Mucosa of descending colon (tissue), 3 donors: Measurements from ENCODE around the gene PCDHGA1. TPM values are rescaled to one million over a fixed set of nuclear protein-coding genes. Genes with fewer than 3 reads are reported as not detected.
"Not testable (repeated sequence)": the region's sequence is repeated elsewhere in the genome, so short reads cannot be mapped to it uniquely, and the experiment has no call there.

Source experiments
- ATAC-seq: fragments of 200-7000 bp; cut with Tn5 transposase; one replicate; pipeline ENCODE4 v1.9.1; 2020; ENCODE audit warnings: mild to moderate bottlenecking, moderate library complexity
- DNase-seq, 3 donors: peaks; one replicate each; pipeline ENCODE4 v3.0.0-alpha.2; 2020
- H3K36me3 ChIP-seq: fragments of 200-600 bp; one replicate; pipeline ENCODE4 v1.8.0; 2021; ENCODE audit warnings: low read depth, mild to moderate bottlenecking
- H3K4me1 ChIP-seq: fragments of 200-600 bp; one replicate; pipeline ENCODE4 v1.8.0; 2021; ENCODE audit warnings: low read depth, mild to moderate bottlenecking
- H3K4me3 ChIP-seq: fragments of 200-600 bp; one replicate; pipeline ENCODE4 v1.8.0; 2021; ENCODE audit warnings: mild to moderate bottlenecking
- H3K9me3 ChIP-seq: fragments of 200-600 bp; one replicate; pipeline ENCODE4 v1.8.0; 2021; ENCODE audit warnings: mild to moderate bottlenecking
- intact Hi-C, 2 donors: fragments of 100-400 bp; cut with DNase I in 1 of 2; cut with micrococcal nuclease in 1 of 2; formaldehyde crosslinking; loops; one replicate each; pipeline versions ENCODE4 v1.11.0 to v1.11.1; 2022; cut with DNase I, micrococcal nuclease
- total RNA-seq, 3 donors: library from RNA; stranded (reverse); fragmentation: NEBNext Ultra II Directional in 2 of 3; extraction: Animal tissue kit (Norgen Biotek cat#: 25700) in 2 of 3; gene quantifications; one replicate each; pipeline versions ENCODE4 v1.2.1 to v1.2.4, GENCODE V29; 2021 to 2023
- TF ChIP-seq, protein P1 (sequence below): fragments of 200-600 bp; IDR thresholded peaks from one replicate; pipeline ENCODE4 v1.8.0; 2022; ENCODE audit warnings: antibody characterized with exemption, mild to moderate bottlenecking
- donor health status: DM: no; HTN: no; CAD: no; lungs with moderate emphysema.
- donor health status: DM: no; HTN: no; CAD: no.
- donor health status: DM: no; HTN: yes; CAD: no.

PCDHGA1 gene
- total RNA-seq, 3 donors from 2014 or later, result 0.35 to 1.6 (median 0.43) TPM

DNA sequence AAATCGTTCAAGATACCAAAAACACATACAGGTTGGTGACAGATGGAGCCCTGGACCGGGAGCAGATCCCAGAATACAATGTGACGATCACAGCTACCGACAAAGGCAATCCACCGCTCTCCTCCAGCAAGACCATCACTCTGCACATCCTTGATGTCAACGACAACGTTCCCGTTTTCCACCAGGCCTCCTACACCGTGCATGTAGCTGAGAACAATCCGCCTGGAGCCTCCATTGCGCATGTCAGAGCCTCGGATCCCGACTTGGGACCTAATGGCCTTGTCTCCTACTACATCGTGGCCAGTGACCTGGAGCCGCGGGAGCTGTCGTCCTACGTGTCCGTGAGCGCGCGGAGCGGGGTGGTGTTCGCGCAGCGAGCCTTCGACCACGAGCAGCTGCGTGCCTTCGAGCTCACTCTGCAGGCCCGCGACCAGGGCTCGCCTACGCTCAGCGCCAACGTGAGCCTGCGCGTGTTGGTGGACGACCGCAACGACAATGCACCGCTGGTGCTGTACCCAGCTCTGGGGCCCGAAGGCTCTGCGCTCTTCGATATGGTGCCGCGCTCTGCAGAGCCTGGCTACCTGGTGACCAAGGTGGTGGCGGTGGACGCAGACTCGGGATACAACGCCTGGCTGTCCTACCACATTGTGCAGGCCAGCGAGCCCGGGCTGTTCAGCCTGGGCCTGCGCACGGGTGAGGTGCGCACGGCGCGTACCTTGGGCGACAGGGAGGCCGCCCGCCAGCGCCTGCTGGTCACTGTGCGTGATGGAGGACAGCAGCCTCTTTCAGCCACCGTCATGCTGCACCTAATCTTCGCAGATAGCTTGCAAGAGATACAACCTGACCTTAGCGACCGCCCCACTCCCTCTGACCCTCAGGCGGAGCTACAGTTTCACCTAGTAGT lies 41.5 kb downstream of the PCDHGA1 start:
- TF ChIP-seq, protein P1, sequence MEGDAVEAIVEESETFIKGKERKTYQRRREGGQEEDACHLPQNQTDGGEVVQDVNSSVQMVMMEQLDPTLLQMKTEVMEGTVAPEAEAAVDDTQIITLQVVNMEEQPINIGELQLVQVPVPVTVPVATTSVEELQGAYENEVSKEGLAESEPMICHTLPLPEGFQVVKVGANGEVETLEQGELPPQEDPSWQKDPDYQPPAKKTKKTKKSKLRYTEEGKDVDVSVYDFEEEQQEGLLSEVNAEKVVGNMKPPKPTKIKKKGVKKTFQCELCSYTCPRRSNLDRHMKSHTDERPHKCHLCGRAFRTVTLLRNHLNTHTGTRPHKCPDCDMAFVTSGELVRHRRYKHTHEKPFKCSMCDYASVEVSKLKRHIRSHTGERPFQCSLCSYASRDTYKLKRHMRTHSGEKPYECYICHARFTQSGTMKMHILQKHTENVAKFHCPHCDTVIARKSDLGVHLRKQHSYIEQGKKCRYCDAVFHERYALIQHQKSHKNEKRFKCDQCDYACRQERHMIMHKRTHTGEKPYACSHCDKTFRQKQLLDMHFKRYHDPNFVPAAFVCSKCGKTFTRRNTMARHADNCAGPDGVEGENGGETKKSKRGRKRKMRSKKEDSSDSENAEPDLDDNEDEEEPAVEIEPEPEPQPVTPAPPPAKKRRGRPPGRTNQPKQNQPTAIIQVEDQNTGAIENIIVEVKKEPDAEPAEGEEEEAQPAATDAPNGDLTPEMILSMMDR, result no peak
- no peak for ATAC-seq
- intact Hi-C loops, result no loop called here
- H3K4me1 ChIP-seq, result no peaks in the 10 kb centered on the region
- DNase-seq, result no peak
- H3K4me3 ChIP-seq, result no peak overlapping the region
- H3K36me3 ChIP-seq, result no peaks in the 10 kb centered on the region
- H3K9me3 ChIP-seq, result peaks cover 83% of the 10 kb centered on the region

DNA sequence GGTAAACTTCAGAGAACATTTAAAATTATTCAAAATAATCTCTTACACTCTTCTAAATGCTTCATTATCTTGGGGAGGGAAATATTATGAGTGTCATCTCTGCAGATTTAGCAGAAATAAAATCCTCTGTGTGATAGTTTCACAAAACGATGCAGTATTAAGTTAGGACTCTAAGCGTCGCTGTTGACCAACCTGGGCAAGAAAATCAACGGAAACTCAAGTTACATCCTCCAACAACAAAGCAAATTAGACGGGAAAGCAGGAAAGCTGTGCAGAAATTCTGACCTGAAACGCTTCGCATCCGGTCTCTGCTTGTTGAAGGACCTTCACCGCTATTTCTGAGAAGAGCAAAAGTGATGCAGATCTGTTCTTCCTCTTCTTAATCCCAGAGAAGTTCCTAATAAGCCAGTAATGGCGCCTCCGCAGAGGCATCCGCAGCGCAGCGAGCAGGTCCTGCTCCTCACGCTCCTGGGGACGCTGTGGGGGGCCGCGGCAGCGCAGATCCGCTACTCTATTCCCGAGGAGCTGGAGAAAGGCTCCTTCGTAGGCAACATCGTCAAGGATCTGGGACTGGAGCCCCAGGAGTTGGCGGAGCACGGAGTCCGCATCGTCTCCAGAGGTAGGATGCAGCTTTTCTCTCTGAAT lies 43.5 kb downstream of the PCDHGA1 start, which contains the start of gene PCDHGA6:
Gene PCDHGA6, plus strand, starts transcription at position 219 of the 645 bp plus-strand sequence. Its CDS starts 193 bp downstream, at position 412.
- intact Hi-C loops, result no loop called here
- Histone ChIP-seq H3K4me1 (no peaks in the 10 kb centered on the region), H3K9me3 (peaks cover 88% of the 10 kb centered on the region), H3K36me3 (no peaks in the 10 kb centered on the region), H3K4me3 (no peak within 1 kb of the TSS)
- ATAC-seq (no peak), DNase-seq (no peak)
- TF ChIP-seq, protein P1, result no peak

GRCh38 chr5:141374627-141375026 lies 44.3 kb downstream of the PCDHGA1 start:
- H3K4me3 ChIP-seq, result no peak overlapping the region
- intact Hi-C loops, result no loop called here
- H3K36me3 ChIP-seq, result no peaks in the 10 kb centered on the region
- DNase-seq (no peak), ATAC-seq (no peak)
- TF ChIP-seq, protein P1, result no peak
- H3K9me3 ChIP-seq, result peaks cover 83% of the 10 kb centered on the region
- H3K4me1 ChIP-seq, result no peaks in the 10 kb centered on the region

GRCh38 chr5:141375444-141376155 lies 45.3 kb downstream of the PCDHGA1 start:
- H3K9me3 ChIP-seq, result peaks cover 81% of the 10 kb centered on the region
- DNase-seq, ATAC-seq, H3K36me3 ChIP-seq, intact Hi-C loops, H3K4me1 ChIP-seq, H3K4me3 ChIP-seq: not testable (repeated sequence)

DNA sequence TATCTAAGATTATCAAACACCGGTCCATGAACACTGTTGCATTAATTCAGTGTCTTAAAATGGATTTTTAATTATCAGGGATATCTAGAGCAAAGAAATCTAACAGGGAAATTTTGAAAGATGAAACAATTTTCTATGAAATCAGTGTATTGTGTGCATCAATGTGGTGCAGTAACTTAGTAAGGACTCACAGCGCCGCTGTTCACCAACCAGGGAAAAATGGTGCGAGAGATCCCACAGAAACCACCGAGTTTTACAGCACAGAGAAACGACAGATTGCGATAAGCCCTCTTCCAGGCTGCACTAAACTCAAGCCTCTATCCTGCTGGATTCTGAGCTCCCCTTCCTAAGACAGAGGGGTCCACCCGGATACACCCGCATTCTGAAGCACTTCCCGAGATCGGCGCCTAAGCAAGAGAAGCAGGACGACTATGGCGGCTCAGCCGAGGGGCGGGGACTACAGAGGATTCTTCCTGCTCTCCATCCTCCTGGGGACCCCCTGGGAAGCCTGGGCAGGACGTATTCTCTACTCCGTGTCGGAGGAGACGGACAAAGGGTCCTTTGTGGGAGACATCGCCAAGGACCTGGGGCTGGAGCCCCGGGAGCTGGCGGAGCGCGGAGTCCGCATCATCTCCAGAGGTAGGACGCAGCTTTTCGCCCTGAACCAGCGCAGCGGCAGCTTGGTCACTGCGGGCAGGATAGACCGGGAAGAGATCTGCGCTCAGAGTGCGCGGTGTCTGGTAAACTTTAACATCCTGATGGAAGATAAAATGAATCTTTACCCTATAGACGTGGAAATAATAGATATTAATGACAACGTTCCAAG lies 52.4 kb downstream of the PCDHGA1 start, which contains the start of gene PCDHGA7:
Gene PCDHGA7, plus strand, starts transcription at position 274 of the 826 bp plus-strand sequence. Its CDS starts 158 bp downstream, at position 432.
- ATAC-seq, result peak; percentile 22
- DNase-seq, result no peak
- TF ChIP-seq, protein P1, result no peak
- Histone ChIP-seq H3K9me3 (peaks cover 77% of the 10 kb centered on the region), H3K4me1 (no peaks in the 10 kb centered on the region), H3K4me3 (no peak within 1 kb of the TSS), H3K36me3 (no peaks in the 10 kb centered on the region)
- intact Hi-C loops, result no loop called here
